ENCODE results near the gene ATRN. TPM values are rescaled to one million over a fixed set of nuclear protein-coding genes. Genes with fewer than 3 reads are reported as not detected.
"Not testable (repeated sequence)": the region's sequence is repeated elsewhere in the genome, so short reads cannot be mapped to it uniquely, and the experiment has no call there.

Gene ATRN
- total RNA-seq, 1 donor from 2014 or later = 8.6 TPM

DNA sequence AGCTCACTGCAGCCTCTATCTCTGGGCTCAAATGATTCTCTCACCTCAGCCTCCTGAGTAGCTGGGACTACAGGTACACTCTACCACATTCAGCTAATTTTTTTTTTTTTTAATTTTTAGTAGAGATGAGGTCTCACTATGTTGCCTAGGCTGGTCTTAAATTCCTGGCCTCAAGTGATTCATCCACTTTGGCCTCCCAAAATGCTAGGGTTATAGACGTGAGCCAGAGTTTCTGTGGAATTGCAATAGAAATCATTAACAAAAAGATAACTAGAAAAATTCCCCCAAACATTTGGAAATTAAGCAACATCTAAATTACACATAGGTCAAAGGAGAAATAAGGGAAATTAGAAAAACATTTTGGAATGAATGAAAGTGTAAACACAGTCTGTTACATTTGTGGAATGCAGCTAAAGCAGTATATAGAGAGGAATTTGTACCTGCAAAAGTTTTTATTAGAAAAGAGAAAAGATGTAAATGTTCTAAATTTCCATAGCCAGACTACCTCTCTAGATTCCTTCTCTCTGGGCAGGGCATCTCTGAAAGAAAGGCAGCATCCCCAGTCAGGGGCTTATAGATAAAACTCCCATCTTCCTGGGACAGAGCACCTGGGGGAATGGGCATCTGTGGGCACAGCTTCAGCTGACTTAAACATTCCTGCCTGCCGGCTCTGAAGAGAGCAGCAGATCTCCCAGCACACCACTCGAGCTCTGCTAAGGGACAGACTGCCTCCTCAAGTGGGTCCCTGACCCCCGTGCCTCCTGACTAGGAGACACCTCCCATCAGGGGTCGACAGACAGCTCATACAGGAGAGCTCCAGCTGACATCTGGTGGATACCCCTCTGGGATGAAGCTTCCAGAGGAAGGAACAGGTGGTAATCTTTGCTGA, 51.3 kb downstream of the ATRN start:
- Histone ChIP-seq H3K27me3 (no peaks in the 10 kb centered on the region), H3K9me3 (peaks cover 0 to 5% of the 10 kb centered on the region in 2 donors), H3K4me1 (no peaks in the 10 kb centered on the region), H3K36me3 (peaks cover 0 to 4% of the 10 kb centered on the region in 2 donors), H3K27ac (no peak overlapping the region), H3K4me3 (no peak overlapping the region)
- DNase-seq (ENCODE audit: low spot score in 2 of 2) = no peak
- intact Hi-C loops (cut with DNase I) = no loop called here
- TF ChIP-seq, protein P1, sequence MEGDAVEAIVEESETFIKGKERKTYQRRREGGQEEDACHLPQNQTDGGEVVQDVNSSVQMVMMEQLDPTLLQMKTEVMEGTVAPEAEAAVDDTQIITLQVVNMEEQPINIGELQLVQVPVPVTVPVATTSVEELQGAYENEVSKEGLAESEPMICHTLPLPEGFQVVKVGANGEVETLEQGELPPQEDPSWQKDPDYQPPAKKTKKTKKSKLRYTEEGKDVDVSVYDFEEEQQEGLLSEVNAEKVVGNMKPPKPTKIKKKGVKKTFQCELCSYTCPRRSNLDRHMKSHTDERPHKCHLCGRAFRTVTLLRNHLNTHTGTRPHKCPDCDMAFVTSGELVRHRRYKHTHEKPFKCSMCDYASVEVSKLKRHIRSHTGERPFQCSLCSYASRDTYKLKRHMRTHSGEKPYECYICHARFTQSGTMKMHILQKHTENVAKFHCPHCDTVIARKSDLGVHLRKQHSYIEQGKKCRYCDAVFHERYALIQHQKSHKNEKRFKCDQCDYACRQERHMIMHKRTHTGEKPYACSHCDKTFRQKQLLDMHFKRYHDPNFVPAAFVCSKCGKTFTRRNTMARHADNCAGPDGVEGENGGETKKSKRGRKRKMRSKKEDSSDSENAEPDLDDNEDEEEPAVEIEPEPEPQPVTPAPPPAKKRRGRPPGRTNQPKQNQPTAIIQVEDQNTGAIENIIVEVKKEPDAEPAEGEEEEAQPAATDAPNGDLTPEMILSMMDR (IDR thresholded peaks at IDR 0.05) = no peak

DNA sequence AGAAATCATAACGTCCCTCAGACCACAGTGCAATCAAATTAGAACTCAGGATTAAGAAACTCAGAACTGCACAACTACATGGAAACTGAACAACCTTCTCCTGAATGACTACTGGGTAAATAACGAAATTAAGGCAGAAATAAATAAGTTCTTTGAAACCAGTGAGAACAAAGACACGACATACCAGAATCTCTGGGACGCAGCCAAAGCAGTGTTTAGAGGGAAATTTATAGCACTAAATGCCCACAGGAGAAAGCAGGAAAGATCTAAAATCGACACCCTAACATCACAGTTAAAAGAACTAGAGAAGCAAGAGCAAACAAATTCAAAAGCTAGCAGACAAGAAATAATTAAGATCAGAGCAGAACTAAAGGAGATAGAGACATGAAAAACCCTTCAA, 53.9 kb downstream of the ATRN start:
- H3K36me3 ChIP-seq; H3K9me3 ChIP-seq; DNase-seq (ENCODE audit: low spot score in 2 of 2); H3K27ac ChIP-seq; H3K27me3 ChIP-seq; H3K4me3 ChIP-seq; H3K4me1 ChIP-seq; intact Hi-C loops (cut with DNase I): not testable (repeated sequence)

DNA sequence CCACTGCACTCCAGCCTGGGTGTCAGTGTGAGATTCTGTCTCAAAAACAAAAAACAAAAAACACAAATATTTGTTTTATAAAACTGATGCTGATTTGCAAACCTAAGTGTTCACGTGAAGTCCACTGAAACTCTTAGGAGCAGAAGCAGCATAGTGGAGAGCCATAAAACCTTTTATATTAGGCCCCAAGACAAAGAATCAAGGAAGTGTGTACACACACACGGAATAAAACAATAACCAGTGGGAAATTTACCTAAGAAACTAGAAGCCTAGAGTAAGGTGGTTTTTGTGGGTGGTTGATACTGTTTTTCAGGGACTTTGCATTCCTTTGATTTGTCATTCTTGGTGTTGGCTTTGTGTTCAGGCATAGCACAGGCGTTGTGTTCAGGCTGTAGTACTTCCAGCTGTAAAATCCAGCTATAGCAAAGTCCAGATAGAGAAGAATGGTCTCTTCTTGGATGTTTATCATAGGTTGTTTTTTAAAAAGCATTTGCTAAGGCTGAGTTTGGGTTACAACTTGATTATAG, 61.3 kb downstream of the ATRN start:
- TF ChIP-seq, protein P1 (IDR thresholded peaks at IDR 0.05) = no peak
- Histone ChIP-seq H3K4me3 (no peak overlapping the region), H3K27ac (no peak overlapping the region), H3K27me3 (no peaks in the 10 kb centered on the region), H3K36me3 (peaks cover 5 to 11% of the 10 kb centered on the region in 2 donors), H3K9me3 (no peaks in the 10 kb centered on the region), H3K4me1 (no peaks in the 10 kb centered on the region)
- no peak for DNase-seq (ENCODE audit: low spot score in 2 of 2)
- intact Hi-C loops (cut with DNase I) = no loop called here

DNA sequence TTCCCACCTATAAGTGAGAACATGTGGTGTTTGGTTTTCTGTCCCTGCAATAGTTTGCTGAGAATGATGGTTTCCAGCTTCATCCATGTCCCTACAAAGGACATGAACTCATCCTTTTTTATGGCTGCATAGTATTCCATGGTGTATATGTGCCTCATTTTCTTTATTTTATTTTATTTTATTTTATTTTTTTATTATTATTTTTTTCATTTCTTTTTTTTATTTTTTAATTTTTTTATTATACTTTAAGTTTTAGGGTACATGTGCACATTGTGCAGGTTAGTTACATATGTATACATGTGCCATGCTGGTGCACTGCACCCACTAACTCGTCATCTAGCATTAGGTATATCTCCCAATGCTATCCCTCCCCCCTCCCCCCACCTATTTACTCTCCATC, 66.9 kb downstream of the ATRN start:
- H3K36me3 ChIP-seq = peaks cover 5 to 12% of the 10 kb centered on the region in 2 donors
- H3K4me1 ChIP-seq = not testable (repeated sequence)

DNA sequence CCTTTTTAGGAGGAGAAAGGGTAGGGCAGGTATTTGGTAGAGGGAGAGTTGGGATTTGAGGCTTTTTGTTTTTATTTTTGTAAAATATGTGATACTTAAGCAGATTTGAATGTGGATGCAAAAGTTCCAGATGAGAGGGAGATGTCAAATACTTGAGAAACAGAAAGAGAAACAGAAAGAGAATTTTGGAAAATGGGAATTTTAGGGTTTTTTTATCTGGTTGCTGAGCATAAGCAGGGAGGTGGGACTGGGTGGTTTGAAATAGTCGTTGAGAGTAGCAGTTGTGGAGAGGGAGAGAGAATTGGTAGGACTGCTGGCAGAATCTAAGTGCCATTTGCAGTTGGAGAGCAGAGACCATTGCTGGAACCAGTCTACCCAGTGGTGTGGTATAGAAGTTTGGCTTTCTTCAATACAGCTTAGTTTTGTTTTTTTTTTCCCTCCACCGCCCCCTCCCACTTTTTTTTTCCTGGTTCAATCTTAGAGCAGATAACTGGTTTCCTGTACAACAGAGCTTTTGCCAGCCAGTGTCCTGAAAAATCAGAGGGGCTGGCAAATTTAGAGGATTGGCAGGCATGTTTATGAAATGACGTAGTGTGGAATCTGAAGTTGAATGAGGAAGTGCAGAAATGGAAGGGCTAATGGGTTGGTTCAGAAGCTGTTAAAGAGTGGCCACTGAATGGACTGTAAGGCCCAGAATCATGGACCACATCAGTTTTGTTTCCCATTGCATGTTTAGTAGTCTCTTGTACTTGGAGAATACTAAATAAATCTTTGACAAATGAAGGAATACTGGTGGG, 68.7 kb downstream of the ATRN start:
- intact Hi-C loops (cut with DNase I) = no loop called here
- H3K4me1 ChIP-seq = peaks cover 0 to 8% of the 10 kb centered on the region in 2 donors

More for the DNA sequence above, 66.9 kb downstream of the ATRN start:
- DNase-seq (ENCODE audit: low spot score in 2 of 2); H3K27me3 ChIP-seq; intact Hi-C loops (cut with DNase I); H3K27ac ChIP-seq; H3K4me3 ChIP-seq; H3K9me3 ChIP-seq: not testable (repeated sequence)

More for the DNA sequence above, 68.7 kb downstream of the ATRN start:
- Histone ChIP-seq H3K9me3 (no peaks in the 10 kb centered on the region), H3K4me3 (peak overlapping the region in 1 of 2 donors; percentile 33), H3K27ac (peak overlapping the region; percentile 63 to 73), H3K27me3 (no peaks in the 10 kb centered on the region), H3K36me3 (peaks cover 5 to 12% of the 10 kb centered on the region in 2 donors)
- no peak for DNase-seq (ENCODE audit: low spot score in 2 of 2)
- TF ChIP-seq, protein P1 (IDR thresholded peaks at IDR 0.05) = no peak
